A673 (cell line): Measurements from ENCODE around the gene ITPR3. TPM values are rescaled to one million over a fixed set of nuclear protein-coding genes. Genes with fewer than 3 reads are reported as not detected.

ENCODE experiments used
- BruUV-seq: library from RNA; stranded (reverse); fragments of 400-500 nt; replicated peaks from 2 replicates; lab custom pipeline; 2021; lab: Mats Ljungman, UMichigan
- CTCF ChIA-PET: fragments of 300-600 bp; sonication (Branson Sonifier 250); formaldehyde crosslinking; loops from one replicate; lab custom pipeline; 2022; ENCODE audit warnings: antibody characterized with exemption; lab: Charles Lee
- POLR2A ChIA-PET: fragments of 300-600 bp; sonication (Branson Sonifier 250); formaldehyde crosslinking; loops from one replicate; lab custom pipeline; 2022; ENCODE audit warnings: antibody characterized with exemption; ENCODE audit not compliant: low non-redundant PET; lab: Charles Lee
- DNase-seq: peaks from one replicate; pipeline ENCODE4 v3.0.0-alpha.2; 2015; ENCODE audit warnings: low spot score
- H3K27ac ChIP-seq: fragments of 200-600 bp; sonication (generic); 2 replicates; pipeline ENCODE4 v1.5.1; 2016; ENCODE audit warnings: mixed run types, low read depth, mild to moderate bottlenecking, mixed read lengths, antibody characterized with exemption, low read length; ENCODE audit not compliant: poor library complexity, severe bottlenecking
- H3K27me3 ChIP-seq: fragments of 200-600 bp; sonication (generic); replicated peaks from 2 replicates; pipeline ENCODE4 v1.6.1; 2017; ENCODE audit warnings: mixed run types, low read depth, mild to moderate bottlenecking, mixed read lengths, antibody characterized with exemption, low read length; ENCODE audit not compliant: insufficient read depth, poor library complexity
- H3K36me3 ChIP-seq: fragments of 200-600 bp; sonication (generic); 2 replicates; pipeline ENCODE4 v1.6.1; 2016; ENCODE audit warnings: mixed run types, mild to moderate bottlenecking, mixed read lengths, antibody characterized with exemption, low read length; ENCODE audit not compliant: insufficient read depth, poor library complexity, severe bottlenecking
- H3K4me1 ChIP-seq: fragments of 200-600 bp; sonication (generic); 2 replicates; pipeline ENCODE4 v1.6.1; 2017; ENCODE audit warnings: mixed run types, mild to moderate bottlenecking, mixed read lengths, antibody characterized with exemption, low read length; ENCODE audit not compliant: insufficient read depth, poor library complexity, severe bottlenecking
- H3K4me3 ChIP-seq: fragments of 200-600 bp; sonication (generic); 2 replicates; pipeline ENCODE4 v1.5.1; 2016; ENCODE audit warnings: low read depth, mixed run types, mild to moderate bottlenecking, mixed read lengths, low read length; ENCODE audit not compliant: poor library complexity, severe bottlenecking
- H3K9me3 ChIP-seq: fragments of 200-600 bp; sonication (generic); 2 replicates; pipeline ENCODE4 v1.6.1; 2016; ENCODE audit warnings: mixed run types, low read depth, mild to moderate bottlenecking, mixed read lengths, antibody characterized with exemption, low read length; ENCODE audit not compliant: poor library complexity, severe bottlenecking
- CTCF ChIP-seq: fragments of 300-800, 200-600 bp; sonication (generic); conservative IDR thresholded peaks from 2 replicates; pipeline ENCODE4 v1.5.1; 2017; ENCODE audit warnings: low read depth, mild to moderate bottlenecking, antibody characterized with exemption, low read length, moderate library complexity, mixed read lengths
- EZH2 ChIP-seq: fragments of 200-600 bp; sonication (generic); IDR thresholded peaks from 2 replicates; pipeline ENCODE4 v1.6.1; 2017; ENCODE audit warnings: borderline replicate concordance, low read depth, mild to moderate bottlenecking, mixed read lengths, antibody characterized with exemption, low read length; ENCODE audit not compliant: poor library complexity, severe bottlenecking
- intact Hi-C: fragments of 100-400 bp; cut with micrococcal nuclease; formaldehyde crosslinking; loops from one replicate; pipeline ENCODE4 v1.10.0; 2022; ENCODE audit not compliant: unreplicated experiment
- total RNA-seq: library from RNA; stranded (reverse); gene quantifications from 2 replicates; pipeline ENCODE4 v1.2.3, GENCODE V29; 2021

Gene ITPR3
- total RNA-seq, 1 experiment from 2014 or later, result 27.8 TPM

- Histone ChIP-seq H3K4me3 (peak overlapping the region; percentile 66), H3K27ac (peak overlapping the region; percentile 72), H3K9me3 (no peaks in the 10 kb centered on the region), H3K27me3 (no peaks in the 10 kb centered on the region), H3K36me3 (peaks cover 2% of the 10 kb centered on the region), H3K4me1 (peaks cover 35% of the 10 kb centered on the region)
- BruUV-seq, result no TSS peak
- intact Hi-C loops, result loop anchor here (2.0 kb wide), 1 partner anchor 75 kb away; no protein-coding TSS in a partner anchor
- ChIA-PET CTCF (no interaction called here), POLR2A (interaction anchor here (0.7 kb wide), 1 partner anchor 13 kb away, joined by 6 read pairs; no protein-coding TSS in a partner anchor)
- TF ChIP-seq EZH2 (no peak), CTCF (no peak)
- peak; percentile 40 for DNase-seq
Measured at GRCh38 chr6:33621711-33622388, 728 bp downstream of the ITPR3 start.

GRCh38 chr6:33622456-33623431 lies 1.6 kb downstream of the ITPR3 start:
- BruUV-seq, result no TSS peak
- DNase-seq, result no peak
- intact Hi-C loops, result no loop called here
- no peak for TF ChIP-seq EZH2
- H3K27me3 ChIP-seq, result no peaks in the 10 kb centered on the region
- peak overlapping the region; percentile 66 for H3K4me3 ChIP-seq
- peaks cover 35% of the 10 kb centered on the region for H3K4me1 ChIP-seq
- peak overlapping the region; percentile 41 for H3K27ac ChIP-seq
- H3K36me3 ChIP-seq, result peaks cover 2% of the 10 kb centered on the region
- CTCF ChIA-PET, result no interaction called here
- H3K9me3 ChIP-seq, result no peaks in the 10 kb centered on the region
- POLR2A ChIA-PET, result no interaction called here

- Histone ChIP-seq H3K36me3 (peaks cover 2% of the 10 kb centered on the region), H3K4me3 (no peak overlapping the region), H3K27ac (no peak overlapping the region), H3K4me1 (peaks cover 35% of the 10 kb centered on the region), H3K9me3 (no peaks in the 10 kb centered on the region), H3K27me3 (no peaks in the 10 kb centered on the region)
- DNase-seq, result peak; percentile 73
- no TSS peak for BruUV-seq
- intact Hi-C loops, result no loop called here
- CTCF ChIA-PET, result no interaction called here
- POLR2A ChIA-PET, result no interaction called here
- TF ChIP-seq EZH2 (no peak), CTCF (no peak)
Measured at GRCh38 chr6:33623895-33624381, 2.8 kb downstream of the ITPR3 start.
